Gastroesophageal sphincter (tissue), 4 donors: ENCODE results near the gene SULT1B1. TPM values are rescaled to one million over a fixed set of nuclear protein-coding genes. Genes with fewer than 3 reads are reported as not detected.

ENCODE experiments used
- ATAC-seq: fragments of 150-250 bp; one replicate; pipeline ENCODE4 v1.9.1; 2016; ENCODE audit warnings: mild to moderate bottlenecking, moderate library complexity
- H3K27ac ChIP-seq, 4 donors: fragments of 200-600 bp; sonication (generic) in 3 of 4; 1 replicate in 3 of 4; 2 replicates in 1 of 4; pipeline ENCODE4 v1.5.1; 2016 to 2019
- H3K27me3 ChIP-seq: fragments of 200-600 bp; sonication (generic); one replicate; pipeline ENCODE4 v1.5.1; 2019
- H3K36me3 ChIP-seq, 2 donors: fragments of 200-600 bp; sonication (generic); one replicate each; pipeline ENCODE4 v1.5.1; 2019; ENCODE audit warnings: control low read depth in 1 of 2
- H3K4me1 ChIP-seq, 3 donors: fragments of 200-600 bp; sonication (generic); 1 replicate in 2 of 3; 2 replicates in 1 of 3; pipeline ENCODE4 v1.5.1; 2016 to 2019; ENCODE audit warnings: control low read depth in 2 of 3
- H3K4me3 ChIP-seq, 2 donors: fragments of 200-600 bp; sonication (generic); one replicate each; pipeline ENCODE4 v1.5.1; 2019; ENCODE audit warnings: mild to moderate bottlenecking in 1 of 2, moderate library complexity in 1 of 2
- H3K9me3 ChIP-seq, 3 donors: fragments of 200-600 bp; sonication (generic); one replicate each; pipeline ENCODE4 v1.5.1; 2017 to 2019; ENCODE audit warnings: control low read depth in 2 of 3
- CTCF ChIP-seq, 4 experiments: fragments of 200-600 bp in 2 of 4; fragments of 450-650 bp in 2 of 4; sonication (generic) in 1 of 4; IDR thresholded peaks; one replicate each; pipeline ENCODE4 v1.5.1; 2017 to 2019; ENCODE audit warnings: antibody characterized with exemption in 4 of 4, mild to moderate bottlenecking in 2 of 4, moderate library complexity in 2 of 4
- EP300 ChIP-seq: sonication (generic); formaldehyde crosslinking; IDR thresholded peaks from one replicate; pipeline ENCODE4 v1.6.1; 2017; ENCODE audit warnings: antibody characterized with exemption, mild to moderate bottlenecking
- POLR2A ChIP-seq, 2 donors: fragments of 450-650 bp; IDR thresholded peaks; one replicate each; pipeline ENCODE4 v1.6.1; 2017; ENCODE audit warnings: antibody characterized with exemption in 2 of 2, mild to moderate bottlenecking in 2 of 2, moderate library complexity in 1 of 2
- POLR2AphosphoS5 ChIP-seq: sonication (generic); formaldehyde crosslinking; IDR thresholded peaks from one replicate; pipeline ENCODE4 v1.6.1; 2017; ENCODE audit warnings: antibody characterized with exemption
- WGBS, 2 donors: methylation state at CpG; one replicate each; pipeline ENCODE4 v1.1.5; 2018; ENCODE audit warnings: low coverage in 1 of 2; 5-methylcytosine and 5-hydroxymethylcytosine counted together
- total RNA-seq, 4 donors: library from RNA; depleted of rRNA; stranded (reverse); fragments of >200 nt; gene quantifications; one replicate each; pipeline ENCODE4 v1.1.0, GENCODE V29; 2016

Gene SULT1B1
- total RNA-seq, 4 donors from 2014 or later: 0.27 to 1.3 (median 0.87) TPM

- TF ChIP-seq POLR2A (IDR thresholded peaks at IDR 0.05): no peak
- no peak for TF ChIP-seq EP300
- no peak for TF ChIP-seq CTCF (IDR thresholded peaks at IDR 0.05)
- no peak for TF ChIP-seq POLR2AphosphoS5
- no peak overlapping the region for H3K4me3 ChIP-seq
- no peaks in the 10 kb centered on the region for H3K27me3 ChIP-seq
- no peaks in the 10 kb centered on the region for H3K9me3 ChIP-seq
- WGBS, 2 donors: 13 to 18% methylated on average over 1 of the region's 1 CpG
- H3K36me3 ChIP-seq: no peaks in the 10 kb centered on the region
- no peaks in the 10 kb centered on the region for H3K4me1 ChIP-seq
- no peak for ATAC-seq
- no peak overlapping the region for H3K27ac ChIP-seq
These were observed 3.9 kb upstream of the SULT1B1 start for GRCh38 chr4:69764311-69764710.

- Histone ChIP-seq H3K4me1 (no peaks in the 10 kb centered on the region), H3K9me3 (no peaks in the 10 kb centered on the region), H3K36me3 (no peaks in the 10 kb centered on the region), H3K4me3 (no peak overlapping the region), H3K27me3 (no peaks in the 10 kb centered on the region), H3K27ac (no peak overlapping the region)
- ATAC-seq: no peak
- TF ChIP-seq CTCF (IDR thresholded peaks at IDR 0.05): no peak
- TF ChIP-seq POLR2A (IDR thresholded peaks at IDR 0.05): no peak
- TF ChIP-seq POLR2AphosphoS5: no peak
- no peak for TF ChIP-seq EP300
- WGBS, 2 donors: 77 to 92% methylated on average over 2 to 3 of the region's 3 CpGs
These were observed 2.8 kb upstream of the SULT1B1 start for GRCh38 chr4:69763233-69763632.

- Histone ChIP-seq H3K27me3 (no peaks in the 10 kb centered on the region), H3K36me3 (no peaks in the 10 kb centered on the region), H3K4me3 (no peak overlapping the region), H3K9me3 (no peaks in the 10 kb centered on the region), H3K4me1 (no peaks in the 10 kb centered on the region), H3K27ac (no peak overlapping the region)
- WGBS, 2 donors: 58 to 59% methylated on average over 6 of the region's 6 CpGs
- TF ChIP-seq POLR2AphosphoS5: no peak
- TF ChIP-seq POLR2A (IDR thresholded peaks at IDR 0.05): no peak
- TF ChIP-seq EP300: no peak
- TF ChIP-seq CTCF (IDR thresholded peaks at IDR 0.05): no peak
- no peak for ATAC-seq
These were observed 1.2 kb downstream of the SULT1B1 start for GRCh38 chr4:69759189-69759604.

DNA sequence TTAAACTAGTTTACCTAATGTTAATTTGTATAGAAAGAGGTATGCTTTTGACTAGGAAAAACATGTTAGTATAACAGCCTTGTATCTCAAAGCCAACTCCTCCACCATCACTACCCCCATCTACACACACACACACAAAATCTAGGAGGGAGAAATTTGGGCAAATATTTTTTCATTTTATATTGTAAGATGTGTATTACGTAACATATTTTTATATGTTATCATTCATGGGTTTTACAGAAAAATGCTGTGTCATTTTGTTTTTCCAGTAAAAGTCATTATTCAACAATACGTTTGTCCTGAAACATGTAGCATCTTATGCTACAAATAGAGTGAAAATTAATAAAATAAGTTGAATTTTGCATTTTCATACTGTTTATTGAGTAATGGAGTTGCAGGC lies 3.0 kb downstream of the SULT1B1 start:
- Histone ChIP-seq H3K36me3 (no peaks in the 10 kb centered on the region), H3K9me3 (no peaks in the 10 kb centered on the region), H3K27ac (no peak overlapping the region), H3K4me1 (no peaks in the 10 kb centered on the region), H3K27me3 (no peaks in the 10 kb centered on the region), H3K4me3 (no peak overlapping the region)
- no peak for TF ChIP-seq CTCF (IDR thresholded peaks at IDR 0.05)
- TF ChIP-seq EP300: no peak
- no peak for TF ChIP-seq POLR2AphosphoS5
- TF ChIP-seq POLR2A (IDR thresholded peaks at IDR 0.05): no peak
- 90 to 96% methylated on average over 2 of the region's 2 CpGs for WGBS, 2 donors
- ATAC-seq: no peak

- H3K27ac ChIP-seq: no peak overlapping the region
- 82 to 90% methylated on average over 3 to 4 of the region's 4 CpGs for WGBS, 2 donors
These were observed 5.4 kb downstream of the SULT1B1 start for GRCh38 chr4:69754926-69755580.

More at GRCh38 chr4:69754926-69755580, 5.4 kb downstream of the SULT1B1 start:
- ATAC-seq: no peak
- no peak overlapping the region for H3K4me3 ChIP-seq
- no peaks in the 10 kb centered on the region for H3K27me3 ChIP-seq
- no peaks in the 10 kb centered on the region for H3K9me3 ChIP-seq
- TF ChIP-seq POLR2AphosphoS5 (no peak), CTCF (IDR thresholded peaks at IDR 0.05) (no peak), POLR2A (IDR thresholded peaks at IDR 0.05) (no peak), EP300 (no peak)
- no peaks in the 10 kb centered on the region for H3K36me3 ChIP-seq
- no peaks in the 10 kb centered on the region for H3K4me1 ChIP-seq
